Upper lobe of right lung (tissue), 1 donor: ENCODE results near the gene ZCCHC13. TPM values are rescaled to one million over a fixed set of nuclear protein-coding genes. Genes with fewer than 3 reads are reported as not detected.
A peak's percentile ranks its signal among the peaks of the same experiment; 100 is the strongest.

Source experiments
- ATAC-seq: fragments of 200-7000 bp; cut with Tn5 transposase; one replicate; pipeline ENCODE4 v1.9.1; 2020; ENCODE audit warnings: mild to moderate bottlenecking, moderate library complexity
- DNase-seq: peaks from one replicate; pipeline ENCODE4 v3.0.0-alpha.2; 2020
- H3K27ac ChIP-seq: fragments of 200-600 bp; one replicate; pipeline ENCODE4 v1.8.0; 2022
- H3K27me3 ChIP-seq: fragments of 200-600 bp; one replicate; pipeline ENCODE4 v1.8.0; 2022; ENCODE audit warnings: mild to moderate bottlenecking
- H3K36me3 ChIP-seq: fragments of 200-600 bp; one replicate; pipeline ENCODE4 v1.8.0; 2022
- H3K4me1 ChIP-seq: fragments of 200-600 bp; one replicate; pipeline ENCODE4 v1.8.0; 2022
- H3K4me3 ChIP-seq: fragments of 200-600 bp; one replicate; pipeline ENCODE4 v1.8.0; 2022; ENCODE audit warnings: mild to moderate bottlenecking
- H3K9me3 ChIP-seq: fragments of 200-600 bp; one replicate; pipeline ENCODE4 v1.8.0; 2022
- intact Hi-C: fragments of 100-400 bp; cut with DNase I; formaldehyde crosslinking; loops from one replicate; pipeline ENCODE4 v1.11.0; 2022
- total RNA-seq: library from RNA; stranded (reverse); fragmentation: NEBNext Ultra II Directional; extraction: Animal tissue kit (Norgen Biotek cat#: 25700); gene quantifications from one replicate; pipeline ENCODE4 v1.2.1, GENCODE V29; 2021
- TF ChIP-seq, protein P1 (sequence below): fragments of 200-600 bp; IDR thresholded peaks from one replicate; pipeline ENCODE4 v1.8.0; 2022; ENCODE audit warnings: antibody characterized with exemption
- donor health status: DM: no; HTN: yes; CAD: no; lungs with severe emphysema.

Gene ZCCHC13
- total RNA-seq, 1 donor from 2014 or later, result not detected

DNA sequence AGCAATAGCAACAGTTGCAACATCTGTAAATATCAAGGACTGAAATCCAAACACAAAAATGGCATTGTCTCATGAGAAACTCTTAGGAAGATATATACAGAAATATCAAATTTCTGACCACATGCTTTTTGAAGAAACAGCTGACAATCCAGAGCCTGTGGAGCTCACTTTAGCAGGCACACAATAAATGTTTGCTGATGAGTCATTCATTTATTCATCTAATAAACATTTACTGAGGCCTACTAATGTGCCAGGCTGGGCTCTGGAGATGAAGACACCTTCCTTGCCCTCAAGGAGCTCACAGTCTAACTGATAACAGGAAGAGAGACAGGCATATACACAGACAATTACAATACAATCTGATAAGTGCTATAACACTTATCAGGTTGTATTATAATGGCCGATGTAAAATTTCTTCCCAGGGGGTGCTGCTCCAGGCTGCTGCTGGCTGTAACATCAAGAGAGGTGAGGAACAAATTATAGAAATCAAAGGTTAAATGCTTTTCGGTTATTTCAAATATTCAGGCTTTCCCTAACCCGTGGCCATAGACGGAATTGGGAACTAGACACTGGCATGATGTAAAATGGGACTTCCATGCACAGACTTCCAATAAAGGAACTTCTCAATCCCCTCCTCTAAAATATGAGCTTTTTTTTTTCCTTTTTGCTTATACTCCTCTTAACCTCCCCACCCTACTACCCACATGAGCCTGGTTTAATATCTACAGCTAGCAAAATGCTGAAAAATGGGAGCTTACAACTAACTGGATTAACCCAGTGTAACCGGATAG, 16.8 kb upstream of the ZCCHC13 start:
- Histone ChIP-seq H3K27ac (no peak overlapping the region), H3K4me1 (no peaks in the 10 kb centered on the region), H3K4me3 (no peak overlapping the region), H3K36me3 (no peaks in the 10 kb centered on the region), H3K9me3 (no peaks in the 10 kb centered on the region), H3K27me3 (no peaks in the 10 kb centered on the region)
- DNase-seq (no peak), ATAC-seq (no peak)
- TF ChIP-seq, protein P1, sequence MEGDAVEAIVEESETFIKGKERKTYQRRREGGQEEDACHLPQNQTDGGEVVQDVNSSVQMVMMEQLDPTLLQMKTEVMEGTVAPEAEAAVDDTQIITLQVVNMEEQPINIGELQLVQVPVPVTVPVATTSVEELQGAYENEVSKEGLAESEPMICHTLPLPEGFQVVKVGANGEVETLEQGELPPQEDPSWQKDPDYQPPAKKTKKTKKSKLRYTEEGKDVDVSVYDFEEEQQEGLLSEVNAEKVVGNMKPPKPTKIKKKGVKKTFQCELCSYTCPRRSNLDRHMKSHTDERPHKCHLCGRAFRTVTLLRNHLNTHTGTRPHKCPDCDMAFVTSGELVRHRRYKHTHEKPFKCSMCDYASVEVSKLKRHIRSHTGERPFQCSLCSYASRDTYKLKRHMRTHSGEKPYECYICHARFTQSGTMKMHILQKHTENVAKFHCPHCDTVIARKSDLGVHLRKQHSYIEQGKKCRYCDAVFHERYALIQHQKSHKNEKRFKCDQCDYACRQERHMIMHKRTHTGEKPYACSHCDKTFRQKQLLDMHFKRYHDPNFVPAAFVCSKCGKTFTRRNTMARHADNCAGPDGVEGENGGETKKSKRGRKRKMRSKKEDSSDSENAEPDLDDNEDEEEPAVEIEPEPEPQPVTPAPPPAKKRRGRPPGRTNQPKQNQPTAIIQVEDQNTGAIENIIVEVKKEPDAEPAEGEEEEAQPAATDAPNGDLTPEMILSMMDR, result no peak
- intact Hi-C loops, result no loop called here

DNA sequence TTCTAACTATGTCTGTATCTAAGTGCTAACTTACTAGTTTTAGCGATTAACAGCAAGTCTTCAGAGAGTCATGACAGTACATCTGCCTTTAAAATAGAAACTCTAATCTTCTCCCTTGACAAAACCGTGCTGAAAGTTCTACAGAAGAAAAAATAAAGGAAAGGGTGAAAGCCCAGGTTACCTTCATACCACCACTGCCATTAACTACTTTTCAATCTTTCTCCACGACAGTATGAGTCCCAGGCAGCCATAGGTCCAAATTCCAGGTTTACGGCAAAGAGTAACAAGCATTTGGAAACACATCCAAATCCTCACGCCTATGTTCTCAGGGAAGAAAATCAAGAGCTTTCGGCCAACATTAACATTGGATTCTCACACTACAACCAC, 12.4 kb upstream of the ZCCHC13 start:
- TF ChIP-seq, protein P1, result no peak
- Histone ChIP-seq H3K4me1 (no peaks in the 10 kb centered on the region), H3K27me3 (no peaks in the 10 kb centered on the region), H3K27ac (peak overlapping the region; percentile 92), H3K9me3 (no peaks in the 10 kb centered on the region), H3K4me3 (peak overlapping the region; percentile 62), H3K36me3 (no peaks in the 10 kb centered on the region)
- DNase-seq, result no peak
- no peak for ATAC-seq
- intact Hi-C loops, result no loop called here

DNA sequence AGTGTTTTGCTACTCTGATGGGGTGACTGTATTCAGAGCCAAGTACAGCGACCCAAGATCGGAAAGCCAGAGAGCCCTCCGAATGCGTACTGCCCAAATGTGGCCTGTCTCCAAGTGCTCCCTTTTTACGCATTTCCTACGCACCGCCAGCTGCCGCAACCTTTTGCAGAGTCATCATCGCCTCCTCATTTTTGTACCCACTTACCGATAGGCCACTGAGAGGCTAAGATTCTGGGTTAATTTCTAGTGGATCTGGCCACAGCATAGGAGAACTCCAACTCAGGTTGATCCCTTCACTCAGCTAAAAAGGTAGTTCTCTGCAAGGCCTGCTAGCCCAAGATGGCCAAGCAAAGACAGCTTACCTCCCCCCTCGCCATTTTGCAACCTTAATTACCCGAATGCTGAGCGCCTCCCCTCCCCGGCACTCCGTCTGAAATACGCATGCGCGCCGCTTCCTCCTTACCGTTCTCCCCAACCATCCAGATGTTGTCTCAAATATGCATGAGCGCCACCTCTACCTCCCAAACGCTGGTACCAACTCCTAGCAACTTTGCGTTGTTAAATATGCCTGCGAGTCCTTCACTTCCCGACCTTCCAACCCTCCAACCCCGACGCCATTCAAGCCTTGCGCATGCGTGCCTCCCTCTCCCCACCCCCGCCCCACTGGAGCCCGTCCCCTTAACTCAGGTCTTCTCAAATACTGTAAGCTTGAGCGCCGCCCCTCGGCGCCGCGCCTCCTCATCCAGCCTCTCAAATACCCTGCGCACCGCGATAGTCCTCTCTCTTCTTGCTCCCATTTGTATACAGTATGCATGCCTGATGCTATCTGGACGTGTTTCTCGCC, 11.8 kb upstream of the ZCCHC13 start:
- DNase-seq (peak; percentile 93), ATAC-seq (peak; percentile 95)
- Histone ChIP-seq H3K27ac (peak overlapping the region; percentile 92), H3K4me3 (peak overlapping the region; percentile 62), H3K9me3 (no peaks in the 10 kb centered on the region), H3K36me3 (no peaks in the 10 kb centered on the region), H3K27me3 (no peaks in the 10 kb centered on the region), H3K4me1 (no peaks in the 10 kb centered on the region)
- TF ChIP-seq, protein P1, result peak; percentile 25
- intact Hi-C loops, result no loop called here

DNA sequence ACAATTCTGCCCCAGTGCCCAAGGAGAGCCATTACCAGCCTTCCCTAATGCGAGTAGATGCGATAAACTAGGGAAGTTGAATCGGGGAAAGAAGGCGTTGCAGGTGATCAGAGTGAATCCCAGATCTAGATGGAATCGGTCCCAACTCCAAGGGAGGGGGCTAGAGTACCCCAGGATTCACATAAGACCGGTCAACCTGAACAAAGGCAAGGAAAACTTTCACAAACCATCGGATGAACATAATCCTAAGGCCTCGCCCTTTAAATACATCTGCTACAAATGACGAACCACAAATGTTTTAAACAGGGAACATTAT, 11.2 kb upstream of the ZCCHC13 start:
- Histone ChIP-seq H3K27ac (peak overlapping the region; percentile 92), H3K4me1 (no peaks in the 10 kb centered on the region), H3K9me3 (no peaks in the 10 kb centered on the region), H3K27me3 (no peaks in the 10 kb centered on the region), H3K36me3 (no peaks in the 10 kb centered on the region), H3K4me3 (peak overlapping the region; percentile 62)
- ATAC-seq, result no peak
- intact Hi-C loops, result no loop called here
- no peak for DNase-seq
- TF ChIP-seq, protein P1, result no peak

DNA sequence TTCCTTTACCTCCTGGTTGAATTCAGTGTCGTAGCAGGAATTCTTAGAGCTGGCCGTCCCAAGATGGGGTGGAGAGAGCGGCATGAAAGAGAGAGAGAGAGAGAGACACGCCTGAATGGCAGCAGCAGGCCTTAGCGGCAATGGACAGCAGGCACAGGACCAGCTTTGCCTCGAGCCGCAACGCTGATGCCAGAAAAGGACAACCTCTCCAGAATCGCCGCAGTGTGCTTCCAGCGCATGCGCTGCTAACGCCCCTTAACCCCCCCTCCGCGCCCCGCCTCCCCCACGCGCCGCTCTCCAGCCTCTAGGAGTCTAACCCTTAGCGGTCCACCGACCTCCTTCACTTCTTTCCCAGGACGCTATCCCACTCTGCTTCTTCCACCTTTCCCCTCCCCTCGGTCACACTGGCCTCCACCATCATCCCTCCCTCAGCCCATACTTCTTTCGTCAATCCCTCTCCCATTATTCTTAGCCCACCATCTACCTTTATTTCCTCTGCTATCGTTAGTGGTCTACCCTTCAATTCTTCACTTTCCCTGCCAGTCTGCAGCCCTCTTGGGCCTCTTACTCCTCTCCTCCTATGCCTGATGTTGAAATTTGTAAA, 10.5 kb upstream of the ZCCHC13 start:
- no peaks in the 10 kb centered on the region for H3K9me3 ChIP-seq
- intact Hi-C loops, result no loop called here
- H3K4me3 ChIP-seq, result peak overlapping the region; percentile 62
- no peaks in the 10 kb centered on the region for H3K4me1 ChIP-seq
- ATAC-seq (peak; percentile 88), DNase-seq (peak; percentile 87)
- TF ChIP-seq, protein P1, result no peak
- peak overlapping the region; percentile 92 for H3K27ac ChIP-seq
- no peaks in the 10 kb centered on the region for H3K36me3 ChIP-seq
- H3K27me3 ChIP-seq, result no peaks in the 10 kb centered on the region
